ENCODE results near the gene RYR2.

GRCh38 chr1:237004116-237004515 is 37.9 kb upstream of the RYR2 start, which contains the start of gene MT1HL1:
- no peak for TF ChIP-seq CTCF (IDR thresholded peaks at IDR 0.05; ENCODE audit: low read depth, low read length)
- TF ChIP-seq EZH2phosphoT487 (IDR thresholded peaks at IDR 0.05; ENCODE audit: low read depth) = no peak

Data from OCI-LY3 (cell line).